Fibroblast of villous mesenchyme (primary cell): ENCODE measurements around the gene PTN. TPM values are rescaled to one million over a fixed set of nuclear protein-coding genes. Genes with fewer than 3 reads are reported as not detected.

Experiments used
- DNase-seq: peaks from one replicate; pipeline ENCODE4 v3.0.0-alpha.2; 2010; ENCODE audit warnings: low read depth
- H3K4me3 ChIP-seq: 2 replicates; pipeline ENCODE4 v1.5.1; 2011; ENCODE audit warnings: low read depth, mild to moderate bottlenecking, low read length
- CTCF ChIP-seq: IDR thresholded peaks from 2 replicates; pipeline ENCODE4 v1.5.1; 2012; ENCODE audit warnings: low read depth, mild to moderate bottlenecking, low read length; ENCODE audit not compliant: insufficient read depth
- total RNA-seq: library from RNA; depleted of rRNA; stranded (reverse); fragments of >200 nt; gene quantifications from 2 replicates; pipeline ENCODE4 v1.2.3, GENCODE V29; 2012

Gene PTN
- total RNA-seq, 1 donor: 9.1 TPM

- H3K4me3 ChIP-seq: peak overlapping the region; percentile 54
- no peak for TF ChIP-seq CTCF
- no peak for DNase-seq
These were observed 688 bp downstream of the PTN start for GRCh38 chr7:137342828-137343261.

- TF ChIP-seq CTCF: no peak
- DNase-seq: peak; percentile 8
- H3K4me3 ChIP-seq: no peak overlapping the region
These were observed 1.3 kb downstream of the PTN start for GRCh38 chr7:137342265-137342664.

GRCh38 chr7:137337902-137338301, 5.6 kb downstream of the PTN start:
- H3K4me3 ChIP-seq: no peak overlapping the region
- TF ChIP-seq CTCF: peak; percentile 15
- no peak for DNase-seq

- no peak for TF ChIP-seq CTCF
- no peak for DNase-seq
- H3K4me3 ChIP-seq: no peak overlapping the region
These were observed 7.7 kb downstream of the PTN start for GRCh38 chr7:137335814-137336213.

- no peak overlapping the region for H3K4me3 ChIP-seq
- no peak for TF ChIP-seq CTCF
- DNase-seq: no peak
These were observed 12.2 kb downstream of the PTN start for GRCh38 chr7:137331378-137331777.

GRCh38 chr7:137329411-137329810, 14.1 kb downstream of the PTN start:
- H3K4me3 ChIP-seq: no peak overlapping the region
- TF ChIP-seq CTCF: no peak
- no peak for DNase-seq

GRCh38 chr7:137328373-137329120, 15.0 kb downstream of the PTN start:
- no peak for TF ChIP-seq CTCF
- DNase-seq: peak; percentile 5
- no peak overlapping the region for H3K4me3 ChIP-seq
